ENCODE results near the gene GAS1.

Gene GAS1

GRCh38 chr9:86918556-86918955, 28.8 kb downstream of the GAS1 start:
- DNase-seq = no peak

GRCh38 chr9:86912210-86912609, 35.1 kb downstream of the GAS1 start:
- no peak for DNase-seq

GRCh38 chr9:86909388-86909787, 37.9 kb downstream of the GAS1 start:
- DNase-seq = no peak

- DNase-seq = no peak
Observed at GRCh38 chr9:86908261-86908660, 39.0 kb downstream of the GAS1 start.

- no peak for DNase-seq
Observed at GRCh38 chr9:86907346-86907745, 40.0 kb downstream of the GAS1 start.

GRCh38 chr9:86903734-86904085, 43.6 kb downstream of the GAS1 start:
- no peak for DNase-seq

GRCh38 chr9:86902991-86903733, 44.1 kb downstream of the GAS1 start:
- no peak for DNase-seq

- no peak for DNase-seq
Observed at GRCh38 chr9:86902586-86902985, 44.7 kb downstream of the GAS1 start.

GRCh38 chr9:86902176-86902575, 45.1 kb downstream of the GAS1 start:
- no peak for DNase-seq

- DNase-seq = no peak
Observed at GRCh38 chr9:86901511-86901910, 45.8 kb downstream of the GAS1 start.

All from NCI-H82 (cell line).